Mucosa of descending colon (tissue), 3 donors: ENCODE results near the gene DBNDD1. TPM values are rescaled to one million over a fixed set of nuclear protein-coding genes. Genes with fewer than 3 reads are reported as not detected.

Source experiments
- ATAC-seq: fragments of 200-7000 bp; cut with Tn5 transposase; one replicate; pipeline ENCODE4 v1.9.1; 2020; ENCODE audit warnings: mild to moderate bottlenecking, moderate library complexity
- DNase-seq, 3 donors: peaks; one replicate each; pipeline ENCODE4 v3.0.0-alpha.2; 2020
- H3K36me3 ChIP-seq: fragments of 200-600 bp; one replicate; pipeline ENCODE4 v1.8.0; 2021; ENCODE audit warnings: low read depth, mild to moderate bottlenecking
- H3K4me1 ChIP-seq: fragments of 200-600 bp; one replicate; pipeline ENCODE4 v1.8.0; 2021; ENCODE audit warnings: low read depth, mild to moderate bottlenecking
- H3K4me3 ChIP-seq: fragments of 200-600 bp; one replicate; pipeline ENCODE4 v1.8.0; 2021; ENCODE audit warnings: mild to moderate bottlenecking
- H3K9me3 ChIP-seq: fragments of 200-600 bp; one replicate; pipeline ENCODE4 v1.8.0; 2021; ENCODE audit warnings: mild to moderate bottlenecking
- intact Hi-C, 2 donors: fragments of 100-400 bp; cut with DNase I in 1 of 2; cut with micrococcal nuclease in 1 of 2; formaldehyde crosslinking; loops; one replicate each; pipeline versions ENCODE4 v1.11.0 to v1.11.1; 2022; cut with DNase I, micrococcal nuclease
- total RNA-seq, 3 donors: library from RNA; stranded (reverse); fragmentation: NEBNext Ultra II Directional in 2 of 3; extraction: Animal tissue kit (Norgen Biotek cat#: 25700) in 2 of 3; gene quantifications; one replicate each; pipeline versions ENCODE4 v1.2.1 to v1.2.4, GENCODE V29; 2021 to 2023
- TF ChIP-seq, protein P1 (sequence below): fragments of 200-600 bp; IDR thresholded peaks from one replicate; pipeline ENCODE4 v1.8.0; 2022; ENCODE audit warnings: antibody characterized with exemption, mild to moderate bottlenecking
- donor health status: DM: no; HTN: no; CAD: no; lungs with moderate emphysema.
- donor health status: DM: no; HTN: no; CAD: no.
- donor health status: DM: no; HTN: yes; CAD: no.

DBNDD1 gene
- total RNA-seq, 3 donors from 2014 or later = 1.7 to 3.0 (median 2.0) TPM

- Histone ChIP-seq H3K9me3 (no peaks in the 10 kb centered on the region), H3K4me1 (no peaks in the 10 kb centered on the region), H3K36me3 (peaks cover 4% of the 10 kb centered on the region), H3K4me3 (no peak overlapping the region)
- intact Hi-C loops = no loop called here
- TF ChIP-seq, protein P1, sequence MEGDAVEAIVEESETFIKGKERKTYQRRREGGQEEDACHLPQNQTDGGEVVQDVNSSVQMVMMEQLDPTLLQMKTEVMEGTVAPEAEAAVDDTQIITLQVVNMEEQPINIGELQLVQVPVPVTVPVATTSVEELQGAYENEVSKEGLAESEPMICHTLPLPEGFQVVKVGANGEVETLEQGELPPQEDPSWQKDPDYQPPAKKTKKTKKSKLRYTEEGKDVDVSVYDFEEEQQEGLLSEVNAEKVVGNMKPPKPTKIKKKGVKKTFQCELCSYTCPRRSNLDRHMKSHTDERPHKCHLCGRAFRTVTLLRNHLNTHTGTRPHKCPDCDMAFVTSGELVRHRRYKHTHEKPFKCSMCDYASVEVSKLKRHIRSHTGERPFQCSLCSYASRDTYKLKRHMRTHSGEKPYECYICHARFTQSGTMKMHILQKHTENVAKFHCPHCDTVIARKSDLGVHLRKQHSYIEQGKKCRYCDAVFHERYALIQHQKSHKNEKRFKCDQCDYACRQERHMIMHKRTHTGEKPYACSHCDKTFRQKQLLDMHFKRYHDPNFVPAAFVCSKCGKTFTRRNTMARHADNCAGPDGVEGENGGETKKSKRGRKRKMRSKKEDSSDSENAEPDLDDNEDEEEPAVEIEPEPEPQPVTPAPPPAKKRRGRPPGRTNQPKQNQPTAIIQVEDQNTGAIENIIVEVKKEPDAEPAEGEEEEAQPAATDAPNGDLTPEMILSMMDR = no peak
- no peak for DNase-seq
- ATAC-seq = no peak
Observed at GRCh38 chr16:90033387-90033786, 14.1 kb upstream of the DBNDD1 start.

DNA sequence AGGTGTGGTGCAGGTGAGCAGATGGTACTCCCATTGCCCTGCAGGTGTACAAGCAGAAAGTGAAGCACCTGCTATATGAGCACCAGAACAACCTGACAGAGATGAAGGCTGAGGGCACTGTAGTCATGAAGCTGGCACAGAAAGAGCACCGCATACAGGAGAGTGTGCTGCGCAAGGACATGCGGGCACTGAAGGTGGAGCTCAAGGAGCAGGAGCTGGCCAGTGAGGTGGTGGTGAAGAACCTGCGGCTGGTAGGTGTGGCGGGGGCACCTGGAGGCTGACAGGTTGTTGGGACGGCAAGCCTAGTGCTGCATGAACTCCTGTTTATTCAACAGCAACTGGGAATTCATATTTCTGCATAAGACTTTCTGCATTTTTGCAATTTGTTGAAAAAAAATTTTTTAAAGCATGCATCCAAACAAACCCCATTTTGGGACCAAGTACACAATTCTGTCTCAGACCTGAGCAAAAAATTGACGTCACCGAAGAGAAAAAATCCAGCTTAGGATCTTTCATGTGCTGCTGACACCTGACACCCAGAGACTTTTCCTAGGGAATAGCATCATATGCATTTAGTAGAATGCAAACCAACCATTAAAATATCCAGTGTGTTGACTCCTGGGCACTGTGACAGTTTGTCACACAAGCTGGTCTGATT, 13.5 kb upstream of the DBNDD1 start:
- ATAC-seq = no peak
- no peak overlapping the region for H3K4me3 ChIP-seq
- no peaks in the 10 kb centered on the region for H3K9me3 ChIP-seq
- TF ChIP-seq, protein P1 = no peak
- no peaks in the 10 kb centered on the region for H3K4me1 ChIP-seq
- intact Hi-C loops = no loop called here
- DNase-seq = no peak
- peaks cover 2% of the 10 kb centered on the region for H3K36me3 ChIP-seq

GRCh38 chr16:90031931-90032673, 12.8 kb upstream of the DBNDD1 start:
- intact Hi-C loops = no loop called here
- TF ChIP-seq, protein P1 = no peak
- no peak for DNase-seq
- no peaks in the 10 kb centered on the region for H3K4me1 ChIP-seq
- H3K4me3 ChIP-seq = no peak overlapping the region
- H3K9me3 ChIP-seq = no peaks in the 10 kb centered on the region
- no peaks in the 10 kb centered on the region for H3K36me3 ChIP-seq
- ATAC-seq = peak; percentile 11

DNA sequence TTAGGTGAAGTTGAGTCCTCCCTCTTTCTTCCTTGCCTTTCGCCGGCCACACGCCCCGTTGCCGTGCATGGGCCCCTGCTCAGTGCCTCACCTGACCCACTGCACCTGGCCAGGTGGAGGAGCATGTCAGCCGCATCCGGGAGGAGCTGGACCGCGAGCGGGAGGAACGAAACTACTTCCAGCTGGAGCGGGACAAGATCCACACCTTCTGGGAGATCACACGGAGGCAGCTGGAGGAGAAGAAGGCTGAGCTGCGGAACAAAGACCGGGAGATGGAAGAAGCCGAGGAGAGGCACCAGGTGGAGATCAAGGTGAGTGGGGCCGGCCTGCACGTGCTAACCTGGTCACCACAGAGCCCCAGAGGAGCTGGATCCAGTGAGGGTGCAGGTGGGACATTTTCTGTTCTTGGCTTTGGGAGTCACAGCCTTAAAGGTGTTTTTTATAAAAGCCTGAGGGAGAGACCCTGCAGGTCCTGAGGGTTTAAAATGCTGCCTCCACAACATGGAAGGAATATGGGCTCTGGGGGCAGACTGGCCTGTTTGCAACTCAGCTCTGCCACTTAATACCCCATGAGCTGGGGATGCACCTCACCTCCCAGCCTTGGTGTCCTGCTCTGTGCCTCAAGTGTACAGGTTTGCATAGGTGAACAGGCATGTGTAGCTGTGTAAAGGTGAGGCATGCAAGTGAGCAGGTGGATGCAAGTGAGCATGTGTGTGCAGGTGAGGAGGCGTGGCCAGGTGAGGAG, 12.1 kb upstream of the DBNDD1 start:
- H3K4me3 ChIP-seq = no peak overlapping the region
- no peak for ATAC-seq
- no peaks in the 10 kb centered on the region for H3K9me3 ChIP-seq
- intact Hi-C loops = no loop called here
- no peaks in the 10 kb centered on the region for H3K36me3 ChIP-seq
- TF ChIP-seq, protein P1 = no peak
- H3K4me1 ChIP-seq = no peaks in the 10 kb centered on the region
- DNase-seq = no peak

DNA sequence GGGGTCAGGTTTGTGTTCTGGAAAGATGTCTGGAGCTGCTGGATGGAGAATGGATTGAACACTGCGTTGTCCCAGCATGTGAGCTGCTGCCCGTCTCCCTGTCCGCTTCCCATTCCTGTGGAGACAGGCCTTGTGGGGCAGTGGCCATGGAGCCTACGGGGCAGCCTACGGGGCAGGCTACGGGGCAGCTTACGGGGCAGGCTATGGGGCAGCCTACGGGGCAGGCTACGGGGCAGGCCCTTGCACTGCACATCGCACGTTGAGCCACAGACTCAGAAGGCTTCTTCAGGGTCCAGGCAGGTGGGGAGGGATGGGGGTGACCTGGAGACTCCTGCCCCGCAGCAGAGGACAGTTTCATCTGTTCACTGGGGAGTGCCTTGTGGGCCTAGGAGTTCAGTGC, 9.7 kb upstream of the DBNDD1 start:
- no peak for ATAC-seq
- intact Hi-C loops = no loop called here
- H3K36me3 ChIP-seq = no peaks in the 10 kb centered on the region

More for the DNA sequence above, 9.7 kb upstream of the DBNDD1 start:
- Histone ChIP-seq H3K9me3 (no peaks in the 10 kb centered on the region), H3K4me3 (no peak overlapping the region), H3K4me1 (no peaks in the 10 kb centered on the region)
- no peak for DNase-seq
- TF ChIP-seq, protein P1 = no peak
